ENCODE data around the gene SMIM33. TPM values are rescaled to one million over a fixed set of nuclear protein-coding genes. Genes with fewer than 3 reads are reported as not detected.

Gene SMIM33
- total RNA-seq, 2 donors from 2014 or later: not detected

DNA sequence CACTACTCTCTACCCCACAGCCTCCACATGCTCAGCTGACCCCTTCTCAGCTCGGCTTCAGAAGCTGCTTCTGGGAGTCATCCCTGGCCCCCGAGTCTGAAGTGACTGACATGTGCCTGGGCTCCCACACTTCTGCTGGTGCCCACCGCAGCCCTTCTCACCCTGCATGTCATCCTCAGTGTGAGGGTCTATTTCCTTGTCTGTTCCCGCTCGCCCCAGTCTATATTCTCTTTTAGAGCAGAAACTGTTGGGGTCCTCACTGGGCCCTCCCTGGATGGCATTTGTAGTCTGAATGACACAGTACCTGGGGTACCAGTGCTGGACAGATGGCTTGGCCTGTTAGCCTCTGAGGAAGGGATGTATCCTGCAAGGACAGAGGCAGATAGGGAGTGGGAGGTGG is 13.6 kb upstream of the SMIM33 start:
- peaks cover 8% of the 10 kb centered on the region for H3K4me1 ChIP-seq
- ATAC-seq (no peak), DNase-seq (no peak)
- no peaks in the 10 kb centered on the region for H3K9me3 ChIP-seq
- no peaks in the 10 kb centered on the region for H3K27me3 ChIP-seq
- H3K36me3 ChIP-seq (replicated peaks in 1 of 2; ENCODE audit: insufficient read depth in 1 of 2, low read depth in 2 of 2): no peaks in the 10 kb centered on the region
- no peak overlapping the region for H3K27ac ChIP-seq
- intact Hi-C loops (cut with DNase I): no loop called here
- no peak overlapping the region for H3K4me3 ChIP-seq
- 83 to 88% methylated on average over 5 of the region's 5 CpGs for WGBS, 2 donors
- TF ChIP-seq POLR2A (IDR thresholded peaks at IDR 0.05): no peak
- TF ChIP-seq, protein P1, sequence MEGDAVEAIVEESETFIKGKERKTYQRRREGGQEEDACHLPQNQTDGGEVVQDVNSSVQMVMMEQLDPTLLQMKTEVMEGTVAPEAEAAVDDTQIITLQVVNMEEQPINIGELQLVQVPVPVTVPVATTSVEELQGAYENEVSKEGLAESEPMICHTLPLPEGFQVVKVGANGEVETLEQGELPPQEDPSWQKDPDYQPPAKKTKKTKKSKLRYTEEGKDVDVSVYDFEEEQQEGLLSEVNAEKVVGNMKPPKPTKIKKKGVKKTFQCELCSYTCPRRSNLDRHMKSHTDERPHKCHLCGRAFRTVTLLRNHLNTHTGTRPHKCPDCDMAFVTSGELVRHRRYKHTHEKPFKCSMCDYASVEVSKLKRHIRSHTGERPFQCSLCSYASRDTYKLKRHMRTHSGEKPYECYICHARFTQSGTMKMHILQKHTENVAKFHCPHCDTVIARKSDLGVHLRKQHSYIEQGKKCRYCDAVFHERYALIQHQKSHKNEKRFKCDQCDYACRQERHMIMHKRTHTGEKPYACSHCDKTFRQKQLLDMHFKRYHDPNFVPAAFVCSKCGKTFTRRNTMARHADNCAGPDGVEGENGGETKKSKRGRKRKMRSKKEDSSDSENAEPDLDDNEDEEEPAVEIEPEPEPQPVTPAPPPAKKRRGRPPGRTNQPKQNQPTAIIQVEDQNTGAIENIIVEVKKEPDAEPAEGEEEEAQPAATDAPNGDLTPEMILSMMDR (IDR thresholded peaks at IDR 0.05): no peak

DNA sequence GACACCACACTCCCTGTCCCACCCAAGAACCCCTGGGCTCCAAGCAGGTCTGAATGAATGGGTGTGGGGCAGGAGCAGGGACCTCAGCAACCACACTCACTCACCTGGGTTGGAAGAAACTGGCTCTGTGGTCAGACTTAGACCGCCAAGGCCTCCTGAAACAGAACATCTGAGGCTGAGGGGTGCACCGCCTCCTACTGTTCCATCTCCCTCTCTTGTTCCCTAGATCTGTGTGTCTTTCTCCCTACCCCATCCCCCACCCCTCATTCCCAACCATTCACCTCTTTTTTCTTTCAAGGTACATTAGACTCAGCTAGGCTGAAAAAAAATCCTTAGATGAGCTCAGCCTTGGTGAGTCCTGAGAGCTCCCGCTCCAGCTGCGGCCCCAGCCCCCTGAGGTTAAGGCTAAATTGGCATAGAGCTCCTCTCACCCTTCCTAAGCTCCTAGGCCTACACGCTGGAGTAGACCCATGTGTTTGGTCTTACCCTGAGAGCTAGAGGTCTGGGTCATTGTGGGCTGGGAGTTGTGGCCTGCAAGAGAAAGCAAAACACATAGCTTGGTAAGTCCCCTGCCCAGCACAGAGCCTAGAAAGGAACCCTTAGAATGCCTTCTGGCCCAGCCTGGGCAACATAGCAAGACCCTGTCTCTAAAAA is 13.0 kb upstream of the SMIM33 start:
- no peaks in the 10 kb centered on the region for H3K9me3 ChIP-seq
- no peak for DNase-seq
- WGBS, 2 donors: 89 to 92% methylated on average over 5 of the region's 5 CpGs
- intact Hi-C loops (cut with DNase I): no loop called here
- no peak overlapping the region for H3K27ac ChIP-seq
- H3K36me3 ChIP-seq (replicated peaks in 1 of 2; ENCODE audit: insufficient read depth in 1 of 2, low read depth in 2 of 2): no peaks in the 10 kb centered on the region
- no peak for ATAC-seq
- H3K4me3 ChIP-seq: no peak overlapping the region
- TF ChIP-seq, protein P1 (IDR thresholded peaks at IDR 0.05): no peak
- TF ChIP-seq POLR2A (IDR thresholded peaks at IDR 0.05): no peak
- no peaks in the 10 kb centered on the region for H3K27me3 ChIP-seq
- peaks cover 8% of the 10 kb centered on the region for H3K4me1 ChIP-seq

DNA sequence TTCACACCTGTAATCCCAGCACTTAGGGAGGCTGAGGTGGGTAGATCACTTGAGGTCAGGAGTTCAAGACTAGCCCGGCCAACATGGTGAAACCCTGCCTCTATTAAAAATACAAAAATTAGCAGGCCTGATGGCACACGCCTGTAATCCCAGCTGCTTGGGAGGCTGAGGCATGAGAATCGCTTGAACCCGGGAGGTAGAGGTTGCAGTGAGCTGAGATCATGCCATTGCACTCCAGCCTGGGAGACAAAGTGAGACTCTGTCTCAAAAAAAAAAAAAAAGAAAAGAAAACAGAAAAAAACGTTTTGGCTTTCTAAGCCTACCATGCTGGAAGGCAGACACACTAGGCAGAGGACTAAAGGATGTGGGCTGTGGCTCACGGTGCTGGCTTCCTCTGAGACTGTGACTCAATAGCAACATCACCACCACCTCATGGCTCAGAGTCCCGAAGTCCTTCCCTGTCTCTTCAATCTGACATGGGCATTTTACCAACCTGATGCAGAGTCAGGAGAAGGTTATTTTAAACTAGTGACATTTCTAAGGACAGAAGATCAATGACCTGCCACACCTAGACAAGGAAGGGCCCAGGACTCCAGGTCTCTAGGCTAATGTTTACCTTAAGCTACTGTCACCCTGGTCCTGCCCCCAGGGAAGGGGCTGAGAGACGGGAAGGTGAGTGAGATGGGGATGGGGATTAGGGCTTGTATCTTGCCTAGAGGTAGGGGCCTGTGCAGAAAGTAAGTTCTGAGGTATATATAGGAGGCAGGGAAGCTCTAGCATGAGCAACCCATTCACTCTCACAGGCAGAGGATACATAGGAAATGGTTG is 12.0 kb upstream of the SMIM33 start:
- Histone ChIP-seq H3K9me3 (no peaks in the 10 kb centered on the region), H3K27me3 (no peaks in the 10 kb centered on the region), H3K4me3 (no peak overlapping the region), H3K36me3 (replicated peaks in 1 of 2; ENCODE audit: insufficient read depth in 1 of 2, low read depth in 2 of 2) (no peaks in the 10 kb centered on the region), H3K27ac (peak overlapping the region in 2 of 4 donors; percentile 16 to 44), H3K4me1 (peaks cover 8% of the 10 kb centered on the region)
- WGBS, 2 donors: 68 to 72% methylated on average over 8 of the region's 8 CpGs
- TF ChIP-seq POLR2A (IDR thresholded peaks at IDR 0.05): no peak
- TF ChIP-seq, protein P1 (IDR thresholded peaks at IDR 0.05): no peak
- intact Hi-C loops (cut with DNase I): no loop called here
- ATAC-seq: no peak
- peak in 3 of 4 donors; percentile 20 to 48 (median 26) for DNase-seq

DNA sequence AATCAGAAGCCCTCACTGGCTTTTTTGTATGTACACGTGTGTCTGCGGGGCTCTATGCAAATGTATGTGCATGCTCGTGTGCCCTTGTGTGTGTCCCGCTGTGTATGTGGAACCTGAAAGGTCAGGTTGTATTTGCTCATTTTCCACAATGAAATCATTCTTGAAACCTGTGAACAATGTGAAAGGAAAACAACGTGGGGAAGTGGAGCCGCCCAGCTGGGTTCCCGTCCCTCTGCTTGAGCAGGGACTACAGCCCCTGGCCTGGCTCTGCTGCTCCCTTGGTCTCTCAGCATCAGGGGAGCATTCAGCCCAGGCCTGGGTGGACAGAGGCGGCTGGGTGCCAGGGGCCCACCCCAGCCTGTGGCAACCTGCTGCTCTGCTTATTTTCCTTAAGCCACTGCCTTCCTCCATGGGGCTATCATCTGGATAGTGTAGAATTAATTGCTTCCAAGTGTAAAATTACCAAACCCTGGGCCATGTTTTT is 11.3 kb upstream of the SMIM33 start:
- peaks cover 8% of the 10 kb centered on the region for H3K4me1 ChIP-seq
- ATAC-seq (no peak), DNase-seq (peak in 2 of 4 donors; percentile 19)
- H3K4me3 ChIP-seq: no peak overlapping the region
- no peak for TF ChIP-seq POLR2A (IDR thresholded peaks at IDR 0.05)
- TF ChIP-seq, protein P1 (IDR thresholded peaks at IDR 0.05): no peak
- peak overlapping the region in 2 of 4 donors; percentile 16 to 44 for H3K27ac ChIP-seq
- WGBS, 2 donors: 64 to 73% methylated on average over 6 to 8 of the region's 8 CpGs
- no peaks in the 10 kb centered on the region for H3K9me3 ChIP-seq
- no peaks in the 10 kb centered on the region for H3K36me3 ChIP-seq (replicated peaks in 1 of 2; ENCODE audit: insufficient read depth in 1 of 2, low read depth in 2 of 2)
- intact Hi-C loops (cut with DNase I): no loop called here
- H3K27me3 ChIP-seq: no peaks in the 10 kb centered on the region
